Endothelial cell of umbilical vein (primary cell): Measurements from ENCODE around the gene DPYSL4. TPM values are rescaled to one million over a fixed set of nuclear protein-coding genes. Genes with fewer than 3 reads are reported as not detected.

Source experiments
- BruUV-seq: library from RNA; stranded (reverse); fragments of 400-500 nt; replicated peaks from 2 replicates; lab custom pipeline; 2021; lab: Mats Ljungman, UMichigan
- CTCF ChIA-PET: fragments of 300-600, 350-600 bp; sonication (Branson Sonifier 250); formaldehyde crosslinking; loops from one replicate; lab custom pipeline; 2021; ENCODE audit warnings: antibody characterized with exemption, inconsistent platforms; lab: Charles Lee
- POLR2A ChIA-PET: fragments of 300-600, 350-600 bp; sonication (Branson Sonifier 250); formaldehyde crosslinking; loops from one replicate; lab custom pipeline; 2021; ENCODE audit warnings: antibody characterized with exemption, inconsistent platforms; lab: Charles Lee
- DNase-seq: peaks from one replicate; pipeline ENCODE4 v3.0.0-alpha.2; 2011; ENCODE audit warnings: low read depth, low spot score
- FAIRE-seq: peaks from 2 replicates; lab custom pipeline; 2011; peaks lifted over from hg19 to GRCh38; lab: Jason Lieb, UNC
- H2AFZ ChIP-seq: 2 replicates; pipeline ENCODE4 v1.6.0; 2012; ENCODE audit warnings: low read depth, low read length, control low read depth, inconsistent platforms
- H3K27ac ChIP-seq: 2 replicates; pipeline ENCODE4 v1.5.1; 2011; ENCODE audit warnings: low read depth, mild to moderate bottlenecking, control low read depth, low read length, moderate library complexity; ENCODE audit not compliant: insufficient read depth
- H3K27me3 ChIP-seq, 2 experiments: 2 replicates each; pipeline versions ENCODE4 v1.6.0 to v1.6.1; 2011; ENCODE audit warnings: low read length in 2 of 2, mixed read lengths in 1 of 2; ENCODE audit not compliant: control insufficient read depth in 2 of 2, insufficient read depth in 2 of 2
- H3K36me3 ChIP-seq, 2 experiments: 2 replicates in 1 of 2; 3 replicates in 1 of 2; pipeline ENCODE4 v1.5.1; 2011; ENCODE audit warnings: low read length in 2 of 2, mild to moderate bottlenecking in 1 of 2, moderate library complexity in 1 of 2; ENCODE audit not compliant: control insufficient read depth in 2 of 2, insufficient read depth in 2 of 2; ENCODE audit errors: extremely low read depth in 1 of 2
- H3K4me1 ChIP-seq: 3 replicates; pipeline ENCODE4 v1.5.1; 2011; ENCODE audit warnings: mild to moderate bottlenecking, low read length; ENCODE audit not compliant: control insufficient read depth, insufficient read depth; ENCODE audit errors: extremely low read depth
- H3K4me2 ChIP-seq: 2 replicates; pipeline ENCODE4 v1.6.1; 2011; ENCODE audit warnings: low read length, control low read depth, mixed read lengths; ENCODE audit not compliant: insufficient read depth
- H3K4me3 ChIP-seq, 3 experiments: fragments of 200-600 bp in 1 of 3; sonication (generic), shearing (Covaris generic) in 1 of 3; replicated peaks in 1 of 3; 2 replicates each; pipeline ENCODE4 v1.5.1; 2011 to 2016; ENCODE audit warnings: control low read depth in 3 of 3, low read length in 3 of 3, mild to moderate bottlenecking in 2 of 3, inconsistent platforms in 1 of 3, low read depth in 1 of 3, moderate library complexity in 1 of 3; ENCODE audit not compliant: insufficient read depth in 1 of 3
- H3K79me2 ChIP-seq: 2 replicates; pipeline ENCODE4 v1.6.0; 2012; ENCODE audit warnings: low read length, inconsistent platforms; ENCODE audit not compliant: control insufficient read depth, insufficient read depth
- H3K9ac ChIP-seq: replicated peaks from 2 replicates; pipeline ENCODE3; 2011; ENCODE audit warnings: low read length, control low read depth; ENCODE audit not compliant: insufficient read depth; ENCODE audit errors: extremely low read depth
- H3K9me1 ChIP-seq: replicated peaks from 3 replicates; pipeline ENCODE4 v1.6.0; 2011; ENCODE audit warnings: mild to moderate bottlenecking, low read length; ENCODE audit not compliant: control insufficient read depth, insufficient read depth; ENCODE audit errors: extremely low read depth
- H3K9me3 ChIP-seq: replicated peaks from 2 replicates; pipeline ENCODE4 v1.5.1; 2012; ENCODE audit warnings: low read length, inconsistent platforms; ENCODE audit not compliant: control insufficient read depth, insufficient read depth
- H4K20me1 ChIP-seq: replicated peaks from 2 replicates; pipeline ENCODE3; 2011; ENCODE audit warnings: mild to moderate bottlenecking, low read length; ENCODE audit not compliant: control insufficient read depth, insufficient read depth; ENCODE audit errors: extremely low read depth
- CTCF ChIP-seq, 2 donors: IDR thresholded peaks; 1 replicate in 1 of 2; 2 replicates in 1 of 2; pipeline ENCODE4 v1.5.1; 2011; ENCODE audit warnings: low read length in 2 of 2, mild to moderate bottlenecking in 2 of 2, moderate library complexity in 2 of 2, control low read depth in 1 of 2, inconsistent platforms in 1 of 2, low read depth in 1 of 2; ENCODE audit not compliant: insufficient read depth in 1 of 2; ENCODE audit errors: extremely low read depth in 1 of 2
- EZH2 ChIP-seq: IDR thresholded peaks from 2 replicates; pipeline ENCODE4 v1.6.1; 2012; ENCODE audit warnings: borderline replicate concordance, low read depth, mild to moderate bottlenecking, moderate library complexity, low read length, inconsistent platforms; ENCODE audit not compliant: severe bottlenecking
- FOS ChIP-seq: IDR thresholded peaks from 2 replicates; pipeline ENCODE4 v1.6.1; 2011; ENCODE audit warnings: mild to moderate bottlenecking, low read length, moderate library complexity, borderline replicate concordance; ENCODE audit not compliant: insufficient read depth
- GATA2 ChIP-seq: IDR thresholded peaks from 2 replicates; pipeline ENCODE4 v1.7.0; 2011; ENCODE audit warnings: low read depth, mild to moderate bottlenecking, moderate library complexity, mixed read lengths, low read length; ENCODE audit not compliant: insufficient read length, insufficient read depth
- JUN ChIP-seq: IDR thresholded peaks from 2 replicates; pipeline ENCODE4 v1.6.1; 2011; ENCODE audit warnings: borderline replicate concordance, low read depth; ENCODE audit not compliant: insufficient read length, insufficient read depth
- MAX ChIP-seq: IDR thresholded peaks from 2 replicates; pipeline ENCODE4 v1.6.1; 2011; ENCODE audit not compliant: insufficient read depth, insufficient read length
- MYC ChIP-seq: IDR thresholded peaks from one replicate; pipeline ENCODE4 v1.6.1; 2011; ENCODE audit warnings: mild to moderate bottlenecking, low read depth, low read length
- POLR2A ChIP-seq: IDR thresholded peaks from 2 replicates; pipeline ENCODE4 v1.6.1; 2012; ENCODE audit warnings: low read depth, mild to moderate bottlenecking, control low read depth, low read length
- POLR2AphosphoS5 ChIP-seq: IDR thresholded peaks from 2 replicates; pipeline ENCODE4 v1.6.1; 2012; ENCODE audit warnings: low read depth, mild to moderate bottlenecking, control low read depth, low read length, moderate library complexity; ENCODE audit not compliant: insufficient read depth
- dilution Hi-C: fragments of 300-500 bp; cut with MboI; formaldehyde crosslinking; loops from one replicate; pipeline ENCODE4 v1.15.0; 2019; ENCODE audit warnings: low sequenced_read_pairs; ENCODE audit not compliant: extremely low pct_ligation_motif_present
- intact Hi-C: fragments of 100-400 bp; cut with micrococcal nuclease; formaldehyde crosslinking; loops from one replicate; pipeline ENCODE4 v1.10.0; 2022
- polyA plus RNA-seq, 4 experiments: library from polyadenylated mRNA; depleted of rRNA in 3 of 4; stranded (reverse) in 3 of 4; unstranded in 1 of 4; fragments of >200 nt; gene quantifications; 2 replicates each; pipeline versions ENCODE4 v1.2.1 to v1.2.3, GENCODE V29; 2011 to 2012; ENCODE audit warnings: missing spikeins in 1 of 4
- total RNA-seq: library from RNA; stranded (reverse); gene quantifications from 2 replicates; pipeline ENCODE4 v1.2.3, GENCODE V29; 2021

DPYSL4 gene
- total and polyA plus RNA-seq, 2 donors (not counting 3 experiments of a cell fraction or from before 2014, with no cell fraction given) = 27.1 to 60.0 TPM

- Histone ChIP-seq H4K20me1 (no peaks in the 10 kb centered on the region), H2AFZ (no peak overlapping the region), H3K27ac (no peak overlapping the region), H3K36me3 (no peaks in the 10 kb centered on the region), H3K79me2 (no peaks in the 10 kb centered on the region), H3K4me2 (no peak overlapping the region), H3K4me3 (no peak overlapping the region), H3K4me1 (no peaks in the 10 kb centered on the region), H3K9me1 (no peaks in the 10 kb centered on the region), H3K9me3 (no peaks in the 10 kb centered on the region), H3K9ac (no peak overlapping the region), H3K27me3 (no peaks in the 10 kb centered on the region)
- dilution Hi-C loops (no loop called here), intact Hi-C loops (no loop called here)
- no TSS peak for BruUV-seq
- ChIA-PET CTCF (no interaction called here), POLR2A (no interaction called here)
- no peak for FAIRE-seq
- no peak for DNase-seq
- TF ChIP-seq JUN = no peak
- TF ChIP-seq MAX = no peak
- no peak for TF ChIP-seq FOS
- TF ChIP-seq EZH2 = no peak
- TF ChIP-seq GATA2 = no peak
- TF ChIP-seq CTCF (IDR thresholded peaks at IDR 0.05; ENCODE audit: extremely low read depth in 1 of 2, insufficient read depth in 1 of 2, low read depth in 1 of 2, low read length in 2 of 2) = no peak
- TF ChIP-seq POLR2AphosphoS5 = no peak
- no peak for TF ChIP-seq MYC
- TF ChIP-seq POLR2A = no peak
These were observed 18.1 kb upstream of the DPYSL4 start for GRCh38 chr10:132168571-132169030.
